Kidney (tissue), 14 donors: ENCODE results near the gene NISCH. TPM values are rescaled to one million over a fixed set of nuclear protein-coding genes. Genes with fewer than 3 reads are reported as not detected.

ENCODE experiments used
- DNase-seq, 5 donors: peaks; one replicate each; pipeline ENCODE4 v3.0.0-alpha.2; 2013 to 2020
- FAIRE-seq: peaks from 2 replicates; lab custom pipeline; 2012; peaks lifted over from hg19 to GRCh38; lab: Jason Lieb, UNC
- H3K27ac ChIP-seq, 2 donors: one replicate each; pipeline ENCODE4 v1.7.0; 2013; ENCODE audit warnings: low read depth in 2 of 2, low read length in 2 of 2, inconsistent platforms in 1 of 2
- H3K27me3 ChIP-seq: one replicate; pipeline ENCODE4 v1.7.1; 2013; ENCODE audit warnings: low read length, inconsistent platforms; ENCODE audit not compliant: control insufficient read depth, insufficient read depth
- H3K36me3 ChIP-seq, 3 donors: one replicate each; pipeline versions ENCODE4 v1.7.0 to v1.7.1; 2013; ENCODE audit warnings: low read length in 3 of 3, control low read depth in 1 of 3, inconsistent platforms in 1 of 3; ENCODE audit not compliant: insufficient read depth in 3 of 3, control insufficient read depth in 2 of 3
- H3K4me1 ChIP-seq, 3 donors: one replicate each; pipeline versions ENCODE4 v1.7.0 to v1.7.1; 2013; ENCODE audit warnings: low read length in 3 of 3, inconsistent platforms in 1 of 3, low read depth in 1 of 3; ENCODE audit not compliant: control insufficient read depth in 2 of 3, insufficient read depth in 2 of 3
- H3K4me3 ChIP-seq, 3 donors: one replicate each; pipeline versions ENCODE4 v1.7.0 to v1.8.1; 2013; ENCODE audit warnings: low read length in 3 of 3, control low read depth in 1 of 3, inconsistent platforms in 1 of 3
- H3K9ac ChIP-seq, 3 donors: one replicate each; pipeline versions ENCODE4 v1.7.0 to v1.7.1; 2013; ENCODE audit warnings: low read length in 3 of 3, control low read depth in 1 of 3, inconsistent platforms in 1 of 3
- H3K9me3 ChIP-seq, 3 donors: one replicate each; pipeline versions ENCODE4 v1.7.0 to v1.7.1; 2013; ENCODE audit warnings: low read length in 3 of 3, control low read depth in 1 of 3, inconsistent platforms in 1 of 3; ENCODE audit not compliant: control insufficient read depth in 2 of 3, insufficient read depth in 1 of 3
- CTCF ChIP-seq: IDR thresholded peaks from 3 replicates; pipeline ENCODE4 v1.5.1; 2012; ENCODE audit warnings: mild to moderate bottlenecking, moderate library complexity, borderline replicate concordance; ENCODE audit not compliant: insufficient read depth; ENCODE audit errors: extremely low read depth
- intact Hi-C: fragments of 100-400 bp; cut with DNase I; formaldehyde crosslinking; loops from one replicate; pipeline ENCODE4 v1.11.1; 2022
- polyA plus RNA-seq: library from polyadenylated mRNA; stranded (reverse); fragments of 350-450 nt; fragmentation: Illumina TruSeq; extraction: RNeasy Lipid Tissue Mini Kit (QIAGEN cat#74804); gene quantifications from one replicate; pipeline ENCODE4 v1.2.3, GENCODE V29; 2014; ENCODE audit warnings: low read depth, low replicate concordance; ENCODE audit not compliant: insufficient read depth
- total RNA-seq: library from RNA; stranded (reverse); fragmentation: NEBNext Ultra II Directional; extraction: Animal tissue kit (Norgen Biotek cat#: 25700); gene quantifications from one replicate; pipeline ENCODE4 v1.2.1, GENCODE V29; 2021
- donor health status: control.
- donor health status: control.
- donor health status: control.
- donor health status: control.
- donor health status: control.
- donor health status: DM: yes; HTN: yes; CAD: no.
- donor health status: Normal renal cell carcinoma (clear cell type).

The NISCH gene
- total and polyA plus RNA-seq, 2 donors from 2014 or later, result 36.1 to 98.7 TPM

DNA sequence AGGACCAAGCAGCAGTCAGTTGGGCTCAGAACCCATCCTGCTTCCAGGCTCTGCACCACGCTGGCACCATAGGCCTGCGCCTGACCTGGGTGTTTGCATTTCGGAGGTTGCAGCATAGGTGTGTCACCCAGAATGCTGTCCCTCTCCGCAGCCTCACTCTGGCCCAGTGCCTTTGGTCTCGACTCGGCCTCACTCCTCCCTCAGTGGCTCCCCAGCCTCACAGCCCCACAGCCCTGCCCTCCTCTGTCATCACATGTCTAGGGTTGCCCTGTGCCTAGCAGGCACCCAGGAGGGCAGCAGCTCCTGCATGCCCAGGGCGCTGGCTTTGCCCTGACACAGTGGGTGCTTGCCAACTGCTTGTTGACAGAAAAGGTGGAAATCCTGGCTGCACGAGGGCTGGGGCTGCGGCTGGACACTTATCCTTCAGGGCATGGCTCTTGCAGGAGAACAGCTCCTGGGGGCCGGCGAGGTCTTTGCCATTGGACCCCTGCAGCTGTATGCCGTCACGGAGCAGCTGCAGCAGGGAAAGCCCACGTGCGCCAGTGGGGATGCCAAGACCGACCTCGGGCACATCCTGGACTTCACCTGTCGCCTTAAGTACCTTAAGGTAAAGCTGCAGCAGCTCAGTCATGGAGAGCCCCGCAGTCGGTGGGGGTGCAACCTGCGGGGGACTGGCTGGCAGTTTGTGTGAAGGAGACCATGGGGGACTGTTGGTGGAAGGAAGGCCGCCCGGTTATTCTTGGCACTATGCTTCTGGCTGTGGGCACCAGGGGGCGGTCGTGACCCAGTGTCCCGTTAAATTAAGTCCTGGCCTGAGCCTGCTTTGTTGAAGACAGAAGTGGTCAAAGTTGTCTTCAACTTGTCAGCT lies 16.2 kb downstream of the NISCH start:
- Histone ChIP-seq H3K4me1 (peaks cover 0 to 2% (median 0%) of the 10 kb centered on the region in 3 donors), H3K4me3 (no peak overlapping the region), H3K36me3 (peaks cover 5 to 46% (median 30%) of the 10 kb centered on the region in 3 donors), H3K9me3 (no peaks in the 10 kb centered on the region), H3K27me3 (no peaks in the 10 kb centered on the region), H3K9ac (no peak overlapping the region), H3K27ac (no peak overlapping the region)
- TF ChIP-seq CTCF, result peak; percentile 65
- FAIRE-seq (no peak), DNase-seq (peak in 4 of 5 donors; percentile 41 to 81 (median 48))
- intact Hi-C loops, result no loop called here

DNA sequence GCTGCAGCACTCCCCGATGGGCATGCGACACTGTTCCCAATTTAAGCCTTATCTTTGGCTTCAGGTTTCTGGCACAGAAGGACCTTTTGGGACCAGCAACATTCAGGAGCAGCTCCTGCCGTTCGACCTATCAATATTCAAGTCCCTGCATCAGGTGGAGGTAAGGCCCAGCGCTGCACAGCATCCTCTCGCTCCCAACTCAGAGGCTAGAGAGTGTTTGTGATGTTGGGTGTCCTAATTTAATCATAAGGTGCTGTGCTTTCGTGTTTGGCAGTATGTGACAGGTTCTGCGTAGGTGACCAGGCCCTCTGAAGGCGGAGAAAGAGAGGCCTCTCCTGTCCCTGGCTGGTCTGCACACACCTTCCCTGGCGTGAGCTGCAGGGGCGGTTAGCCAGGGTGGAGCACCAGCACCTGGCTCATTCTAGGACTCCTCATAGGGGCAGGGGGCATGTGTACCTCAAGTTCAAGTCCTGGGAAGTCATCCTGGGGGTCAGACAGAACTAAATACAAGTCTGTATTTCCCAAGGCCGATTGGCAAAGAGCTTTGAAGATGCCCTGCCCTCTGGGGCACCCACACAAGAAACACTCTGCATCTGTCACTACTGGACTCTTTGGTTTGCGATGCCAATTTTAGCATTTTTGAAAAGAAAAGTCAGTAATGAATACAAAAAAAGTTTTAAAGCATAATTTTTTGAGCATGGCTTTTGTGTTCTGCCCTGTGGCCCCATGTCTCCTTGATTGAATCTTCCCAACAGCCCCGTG lies 17.0 kb downstream of the NISCH start:
- no peak for DNase-seq
- intact Hi-C loops, result no loop called here
- H3K36me3 ChIP-seq, result peaks cover 8 to 48% (median 36%) of the 10 kb centered on the region in 3 donors
- peaks cover 0 to 2% (median 0%) of the 10 kb centered on the region in 3 donors for H3K4me1 ChIP-seq
- H3K27ac ChIP-seq, result no peak overlapping the region
- no peak overlapping the region for H3K4me3 ChIP-seq
- H3K9me3 ChIP-seq, result no peaks in the 10 kb centered on the region
- no peak overlapping the region for H3K9ac ChIP-seq
- TF ChIP-seq CTCF, result no peak
- H3K27me3 ChIP-seq, result no peaks in the 10 kb centered on the region
- no peak for FAIRE-seq

- no peak overlapping the region for H3K27ac ChIP-seq
- peaks cover 10 to 52% (median 42%) of the 10 kb centered on the region in 3 donors for H3K36me3 ChIP-seq
- H3K4me1 ChIP-seq, result peaks cover 0 to 2% (median 0%) of the 10 kb centered on the region in 3 donors
- intact Hi-C loops, result no loop called here
- H3K4me3 ChIP-seq, result no peak overlapping the region
- no peak for DNase-seq
- no peaks in the 10 kb centered on the region for H3K9me3 ChIP-seq
- no peaks in the 10 kb centered on the region for H3K27me3 ChIP-seq
- H3K9ac ChIP-seq, result no peak overlapping the region
- FAIRE-seq, result no peak
- no peak for TF ChIP-seq CTCF
Observed at GRCh38 chr3:52473026-52473425, 17.6 kb downstream of the NISCH start.
